Ramos (cell line): ENCODE measurements around the gene TNRC6B.
"Not testable (repeated sequence)": the region's sequence is repeated elsewhere in the genome, so short reads cannot be mapped to it uniquely, and the experiment has no call there.

Experiments
- in situ Hi-C: fragments of 300-500 bp; cut with MboI; formaldehyde crosslinking; loops from one replicate; pipeline ENCODE4 v1.14.3; 2022; ENCODE audit warnings: low sequenced_read_pairs; ENCODE audit not compliant: unreplicated experiment

The TNRC6B gene

DNA sequence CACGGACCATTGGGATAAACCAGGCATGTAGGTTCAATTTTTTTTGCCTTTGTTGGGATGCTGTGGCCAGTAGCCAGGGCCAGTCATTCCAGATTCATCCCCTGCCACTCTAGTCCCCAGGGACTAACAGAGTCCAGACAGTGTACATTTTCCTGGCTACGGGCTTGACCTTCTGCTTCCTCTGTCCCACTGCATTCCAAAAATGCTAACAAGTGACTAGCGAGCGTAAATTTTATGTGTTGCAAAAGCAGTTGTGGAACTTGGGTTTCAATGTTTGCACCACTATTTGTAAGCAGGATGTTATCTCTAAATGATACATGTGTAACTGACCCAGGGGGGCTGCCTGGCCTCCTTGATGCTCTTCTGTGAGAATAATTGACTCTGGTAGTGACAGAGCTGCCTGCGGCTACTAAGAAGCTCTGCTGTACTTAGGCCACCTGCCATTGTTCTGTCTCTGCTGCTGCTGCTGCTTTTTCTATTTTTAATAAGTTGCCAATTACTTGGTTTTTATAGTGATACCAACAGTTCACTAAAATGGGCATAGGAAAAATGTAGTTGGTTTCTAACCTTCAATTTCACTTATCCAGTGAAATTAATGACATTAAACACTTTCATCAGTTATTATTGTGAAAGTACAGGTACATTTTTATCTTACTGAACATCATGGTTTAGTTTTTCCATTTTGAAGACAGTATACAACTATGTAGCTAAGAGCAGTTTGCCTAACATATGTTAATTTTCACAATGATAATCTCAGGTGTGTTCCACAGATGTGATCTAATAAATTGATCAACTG is 26.8 kb downstream of the TNRC6B start:
- in situ Hi-C loops, result no loop called here

GRCh38 chr22:40206561-40206960 is 28.8 kb downstream of the TNRC6B start:
- in situ Hi-C loops, result no loop called here

- in situ Hi-C loops, result no loop called here
These were observed 33.1 kb downstream of the TNRC6B start for GRCh38 chr22:40210818-40211217.

DNA sequence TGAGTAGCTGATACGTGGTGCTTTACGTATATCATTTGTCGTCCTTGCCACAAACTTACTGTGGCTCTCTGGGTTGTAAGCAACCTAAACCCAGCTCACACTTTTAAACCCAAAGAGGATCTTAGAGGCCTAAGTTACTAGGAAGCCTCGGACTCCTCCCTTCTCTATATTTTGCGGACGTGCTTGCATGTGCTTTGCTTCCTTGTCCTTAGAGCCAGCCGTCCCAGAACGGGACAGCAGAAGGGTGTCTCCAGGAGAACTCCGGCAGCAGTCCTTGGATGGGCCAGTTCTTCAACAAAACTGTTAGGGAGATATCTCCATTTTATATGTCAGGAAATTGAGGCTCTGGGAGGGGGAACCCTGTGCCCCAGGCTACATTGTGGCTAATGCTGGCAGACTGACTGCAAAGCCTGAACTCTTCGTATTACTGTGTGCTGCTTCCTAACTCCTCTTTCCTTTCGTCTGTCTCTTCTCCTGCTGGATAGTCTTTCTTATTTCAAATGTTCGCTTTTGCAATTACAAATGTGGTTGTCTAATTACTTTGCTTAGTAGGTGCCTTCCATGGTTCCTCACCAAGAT is 33.8 kb downstream of the TNRC6B start:
- in situ Hi-C loops, result no loop called here

- in situ Hi-C loops, result no loop called here
These were observed 34.4 kb downstream of the TNRC6B start for GRCh38 chr22:40212121-40212520.

- in situ Hi-C loops, result no loop called here
These were observed 35.8 kb downstream of the TNRC6B start for GRCh38 chr22:40213478-40213877.

DNA sequence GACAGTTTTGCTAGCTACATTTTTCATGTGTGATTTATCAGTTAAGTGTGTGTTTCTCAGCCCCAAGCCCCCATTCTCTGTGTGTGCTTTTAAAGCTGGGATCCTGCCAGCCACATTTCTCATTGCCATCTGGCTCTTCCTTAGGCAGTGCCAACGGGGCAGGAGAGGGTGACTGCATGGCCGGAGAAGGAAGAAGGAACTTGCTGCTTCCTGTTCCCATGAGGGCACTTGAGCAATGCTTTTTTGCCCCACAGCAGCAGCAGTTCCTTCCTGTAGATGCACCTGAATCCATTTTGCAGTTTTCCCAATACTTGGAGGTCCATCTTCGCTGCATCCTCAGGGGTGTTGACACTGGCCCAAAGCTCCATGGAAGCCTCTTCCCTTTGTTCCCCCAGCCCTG is 37.5 kb downstream of the TNRC6B start:
- in situ Hi-C loops, result no loop called here

- in situ Hi-C loops, result no loop called here
These were observed 38.5 kb downstream of the TNRC6B start for GRCh38 chr22:40216041-40216756.

DNA sequence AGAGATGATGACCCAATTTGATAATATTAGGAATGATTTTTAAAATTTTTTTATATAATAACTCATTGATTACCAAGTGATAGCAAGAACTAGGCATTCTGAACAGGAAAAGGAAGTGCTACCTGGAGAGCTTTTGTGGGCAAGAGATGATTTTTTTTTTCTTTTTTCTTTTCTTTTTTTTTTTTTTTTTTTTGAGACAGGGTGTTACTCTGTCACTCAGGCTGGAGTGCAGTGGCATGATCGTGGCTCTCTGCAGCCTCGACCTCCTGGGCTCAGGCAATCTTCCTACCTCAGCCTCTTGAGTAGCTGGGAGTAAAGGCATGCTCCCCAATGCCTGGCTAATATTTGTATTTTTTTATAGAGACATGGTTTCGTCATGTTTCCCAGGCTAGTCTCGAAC is 40.4 kb downstream of the TNRC6B start:
- in situ Hi-C loops, result no loop called here

DNA sequence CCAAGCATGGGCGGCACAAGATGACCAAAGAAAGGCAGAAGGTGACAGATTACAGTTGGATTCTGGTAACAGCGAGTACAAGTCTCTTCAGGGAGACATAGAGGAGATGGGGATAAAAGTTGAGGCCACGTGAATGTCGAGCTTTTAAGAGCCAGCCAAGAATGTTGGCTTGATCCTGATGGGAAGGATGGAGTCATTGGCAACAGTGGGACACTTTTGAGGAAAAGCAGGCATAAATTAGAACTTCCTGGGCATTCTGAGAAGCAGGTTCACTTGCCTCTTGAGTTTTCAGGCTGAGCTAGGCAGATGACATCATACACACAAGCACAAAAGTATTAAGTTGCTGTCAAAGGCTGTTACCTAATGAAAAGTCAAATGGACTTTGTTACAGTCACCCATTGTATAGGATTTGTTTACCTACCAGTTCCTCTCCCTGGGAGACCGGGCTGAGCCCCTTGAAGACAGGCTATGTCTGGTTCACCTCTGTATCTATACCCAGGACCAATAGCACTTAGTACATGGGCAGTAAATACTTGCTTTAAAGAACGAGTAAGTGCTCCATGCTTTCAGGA is 41.1 kb downstream of the TNRC6B start:
- in situ Hi-C loops, result no loop called here

DNA sequence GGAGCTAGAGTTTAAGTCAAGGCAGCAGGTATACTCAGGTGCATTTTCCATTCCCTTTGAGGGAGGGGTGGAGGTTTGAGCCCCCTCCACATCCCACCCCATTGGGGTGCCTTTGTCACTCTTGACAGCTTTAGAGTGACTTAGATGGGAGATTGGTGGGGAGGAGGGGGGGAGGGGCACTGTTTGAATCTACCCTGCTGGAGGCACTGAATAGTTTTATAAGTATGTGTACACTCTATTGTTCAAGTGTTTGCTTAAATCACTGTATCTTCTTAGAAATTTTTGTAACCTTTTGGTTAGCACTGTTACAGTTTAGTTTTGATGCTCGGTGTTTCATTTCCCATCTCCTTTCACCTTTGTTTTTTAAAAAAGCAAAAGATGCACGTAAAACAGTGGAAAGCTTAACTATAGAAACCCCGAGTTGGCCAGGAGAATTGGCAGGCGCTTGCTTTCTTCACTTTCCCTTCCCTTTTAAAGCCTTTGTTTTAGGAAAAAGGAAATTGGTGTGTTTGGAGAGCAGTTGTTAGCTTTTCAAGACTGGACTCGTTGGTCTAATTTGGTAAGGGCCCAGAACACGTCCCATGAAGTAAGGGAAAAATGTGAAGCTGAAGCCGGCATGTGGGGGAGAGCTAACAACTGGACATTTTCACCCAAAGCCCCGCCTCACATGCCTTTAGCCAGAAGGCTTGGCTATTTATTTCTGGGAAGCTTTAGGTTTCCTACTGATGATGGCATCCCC is 42.8 kb downstream of the TNRC6B start:
- in situ Hi-C loops, result no loop called here

GRCh38 chr22:40221055-40221414 is 43.3 kb downstream of the TNRC6B start:
- in situ Hi-C loops, result no loop called here

- in situ Hi-C loops, result not testable (repeated sequence)
These were observed 45.3 kb downstream of the TNRC6B start for GRCh38 chr22:40222979-40223378.

DNA sequence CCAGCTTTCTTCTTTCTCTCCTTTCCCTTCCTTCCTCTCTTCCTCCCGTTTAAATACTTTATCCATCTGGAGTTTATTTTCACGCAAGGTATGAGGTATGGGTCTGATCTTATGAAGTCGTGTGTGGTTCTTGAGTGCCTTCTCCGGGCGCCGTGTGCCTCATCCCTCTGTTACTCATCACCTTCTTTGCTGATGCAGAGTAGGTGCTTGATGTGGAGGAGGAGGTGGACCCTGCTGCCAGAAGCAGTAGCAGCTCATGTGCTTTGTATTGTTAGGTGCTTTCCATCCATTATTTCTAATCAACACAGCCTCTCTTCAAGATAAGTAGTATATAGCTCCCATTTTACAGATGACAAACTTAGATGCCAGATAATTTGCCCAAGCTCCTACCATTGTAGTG is 47.0 kb downstream of the TNRC6B start:
- in situ Hi-C loops, result no loop called here

GRCh38 chr22:40226620-40227019 is 48.9 kb downstream of the TNRC6B start:
- in situ Hi-C loops, result no loop called here

DNA sequence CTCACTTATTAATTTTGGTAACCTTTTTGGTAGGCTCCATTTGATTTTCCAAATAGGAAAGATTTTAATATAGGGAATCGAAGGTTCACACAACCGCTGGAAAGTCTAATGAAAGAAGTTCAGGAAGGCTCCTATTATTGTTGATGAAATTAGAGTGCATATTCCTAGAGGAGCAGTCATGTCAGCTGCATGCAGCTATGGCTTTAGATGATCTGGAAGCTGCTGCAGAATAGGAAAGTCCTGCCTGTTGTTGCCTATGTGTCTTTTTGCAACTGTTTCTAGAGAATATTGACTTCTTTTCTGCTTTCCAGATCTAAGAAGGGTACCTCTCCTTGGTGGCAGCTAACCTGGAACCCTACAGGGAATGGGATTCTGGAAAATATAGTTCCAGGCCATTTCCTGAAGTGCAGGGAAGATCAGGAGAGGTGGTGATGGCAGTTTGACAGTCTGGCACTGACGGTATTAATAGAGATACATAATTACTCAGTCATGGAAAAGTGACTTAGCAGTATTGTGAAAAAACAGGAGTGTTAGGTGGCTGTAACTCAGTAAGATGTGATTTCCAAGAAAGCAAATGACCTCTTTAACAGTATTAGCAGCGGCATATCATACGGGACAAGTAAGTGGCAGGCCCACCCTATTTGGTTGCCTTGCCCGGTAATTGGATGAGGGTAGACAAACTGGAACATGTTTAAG is 54.0 kb downstream of the TNRC6B start:
- in situ Hi-C loops, result no loop called here

GRCh38 chr22:40232624-40233023 is 54.9 kb downstream of the TNRC6B start:
- in situ Hi-C loops, result no loop called here

DNA sequence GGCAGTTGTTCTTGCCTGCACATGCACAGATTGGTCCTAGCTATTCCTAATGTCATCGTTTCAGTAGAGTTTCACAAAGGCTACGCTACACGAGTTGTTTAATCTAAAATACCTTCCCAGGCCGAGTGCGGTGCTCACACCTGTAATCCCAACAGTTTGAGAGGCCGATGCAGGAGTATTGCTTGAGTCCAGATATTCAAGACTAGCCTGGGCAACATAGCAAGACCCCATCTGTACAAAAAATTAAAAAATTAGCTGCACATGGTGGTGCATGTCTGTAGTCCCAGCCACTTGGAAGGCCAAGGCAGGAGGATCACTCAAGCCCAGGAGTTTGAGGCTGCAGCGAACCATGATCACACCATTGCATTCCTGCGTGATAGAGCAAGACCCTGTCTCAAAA is 56.2 kb downstream of the TNRC6B start:
- in situ Hi-C loops, result no loop called here

- in situ Hi-C loops, result no loop called here
These were observed 56.9 kb downstream of the TNRC6B start for GRCh38 chr22:40234658-40235057.

DNA sequence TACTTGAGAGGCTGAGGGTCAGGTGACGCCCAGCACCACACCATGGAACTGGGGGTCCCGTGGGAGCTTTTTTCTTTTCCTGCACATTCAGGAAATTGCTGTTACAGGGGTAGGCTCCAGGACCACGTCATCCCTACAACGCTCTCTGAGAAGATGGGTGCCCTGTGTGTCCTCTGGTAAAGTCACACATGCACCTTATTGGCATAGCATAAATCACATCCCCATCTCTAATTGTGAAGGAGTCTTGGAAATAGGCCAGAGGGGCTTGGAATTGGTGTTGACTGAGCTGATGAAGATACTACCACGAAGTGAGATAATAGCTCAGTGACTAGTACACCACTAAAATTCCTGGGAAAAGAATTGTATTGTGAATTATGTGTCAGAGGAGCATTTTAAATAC is 57.6 kb downstream of the TNRC6B start:
- in situ Hi-C loops, result no loop called here
